Hypothalamus (tissue), 51 donors: ENCODE data around the gene PBX2.

Experiments
- DNase-seq, 51 donors: peaks; one replicate each; lab custom pipeline; 2025; lab: John Stamatoyannopoulos, UW

Gene PBX2

DNA sequence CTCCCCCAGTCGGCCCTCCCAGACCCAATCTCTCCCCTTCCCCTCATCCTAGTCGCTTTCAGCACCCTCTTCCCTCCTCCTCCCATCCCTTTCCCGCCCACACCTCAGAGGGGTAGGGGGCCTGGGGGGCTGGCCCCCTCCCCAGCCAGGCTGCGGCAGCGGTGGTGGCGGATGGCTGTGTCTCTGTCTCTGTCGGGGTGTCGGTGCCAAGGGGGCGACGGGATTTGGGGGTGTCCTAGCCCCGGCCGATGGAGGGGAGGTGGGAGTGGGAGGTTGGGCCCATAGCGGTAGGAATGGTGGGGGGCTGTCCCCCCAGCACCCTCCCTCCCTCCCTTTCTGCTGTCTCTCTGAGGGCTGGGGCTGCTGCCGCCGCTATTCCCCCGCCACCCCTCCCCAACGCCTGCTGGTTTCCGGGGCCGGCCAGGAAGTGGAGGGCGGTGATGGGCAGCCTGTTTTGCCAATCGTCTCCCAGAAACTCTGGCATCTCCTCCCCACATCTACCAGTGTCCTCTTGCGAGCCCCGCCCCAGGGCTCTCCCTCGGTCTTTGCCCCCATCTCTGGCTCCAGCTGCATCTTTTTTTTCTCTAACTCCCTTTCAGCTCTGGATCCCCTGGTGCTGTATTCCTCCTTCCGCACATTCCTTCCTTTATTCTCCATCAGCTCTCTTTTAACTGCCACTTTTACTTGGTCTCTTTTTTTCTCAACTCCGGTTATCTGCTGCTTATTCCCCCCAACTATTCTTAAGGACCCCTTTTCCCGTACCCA is 14.1 kb downstream of the PBX2 start, which contains the start of gene AGPAT1:
AGPAT1 (minus strand) TSS at position 374 of the 765 bp plus-strand sequence. CDS start 4,588 bp downstream, outside the sequence.
- DNase-seq = peak in 50 of 51 donors; percentile 58 to 98 (median 95)

DNA sequence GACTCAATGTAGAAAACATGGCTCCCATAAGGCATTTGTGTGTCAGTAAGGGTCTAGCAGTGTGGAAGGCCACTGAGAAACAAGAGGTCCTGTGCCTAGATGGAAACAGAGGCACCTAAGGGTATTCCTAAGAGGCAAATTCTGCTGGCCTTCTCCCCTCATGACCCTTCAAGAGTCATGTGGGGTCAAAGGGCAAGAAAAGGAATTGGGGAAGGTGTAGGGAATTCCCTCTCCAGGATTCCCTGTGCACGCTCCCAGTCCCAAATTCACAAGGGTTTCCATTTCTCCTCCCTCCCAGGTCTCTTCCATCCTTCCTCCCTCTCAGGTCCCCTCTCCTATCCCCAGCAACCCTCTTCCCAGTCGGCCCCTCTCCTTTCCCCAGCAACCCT is 14.7 kb downstream of the PBX2 start:
- DNase-seq = no peak

- DNase-seq = no peak
These were observed 15.6 kb downstream of the PBX2 start for GRCh38 chr6:32174416-32174815.

DNA sequence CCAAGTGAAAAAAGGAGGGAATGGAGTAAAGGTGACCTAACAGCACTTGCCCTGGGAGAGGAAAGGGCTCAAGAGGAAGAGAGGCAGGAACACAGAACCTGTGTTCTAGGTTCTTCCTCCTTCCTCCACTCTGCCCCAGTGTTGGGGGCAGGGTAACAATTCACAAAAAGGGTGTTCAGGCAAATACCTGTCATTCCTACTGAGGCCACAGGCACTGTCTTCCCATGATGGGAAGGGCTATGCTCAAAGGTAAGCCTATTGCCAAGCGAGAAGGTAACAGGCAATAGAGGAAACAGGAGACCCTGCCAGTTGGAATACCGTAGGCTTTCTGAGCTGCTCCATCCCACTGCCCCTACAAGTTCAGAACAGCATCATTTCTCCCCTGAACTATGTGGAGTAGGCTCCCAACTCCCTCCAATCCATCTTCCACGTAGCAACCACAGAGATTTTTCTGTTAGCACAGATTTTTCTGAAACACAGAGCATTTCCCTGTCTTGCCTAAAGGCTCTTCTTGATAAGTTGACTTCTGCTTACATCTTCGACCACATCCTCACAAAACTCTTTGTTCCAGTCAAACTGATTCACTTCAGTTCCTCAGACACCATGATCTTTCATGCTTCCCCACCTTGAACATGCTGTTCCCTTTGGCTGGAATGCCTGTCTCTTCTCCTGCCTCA is 16.8 kb downstream of the PBX2 start:
- DNase-seq = no peak

DNA sequence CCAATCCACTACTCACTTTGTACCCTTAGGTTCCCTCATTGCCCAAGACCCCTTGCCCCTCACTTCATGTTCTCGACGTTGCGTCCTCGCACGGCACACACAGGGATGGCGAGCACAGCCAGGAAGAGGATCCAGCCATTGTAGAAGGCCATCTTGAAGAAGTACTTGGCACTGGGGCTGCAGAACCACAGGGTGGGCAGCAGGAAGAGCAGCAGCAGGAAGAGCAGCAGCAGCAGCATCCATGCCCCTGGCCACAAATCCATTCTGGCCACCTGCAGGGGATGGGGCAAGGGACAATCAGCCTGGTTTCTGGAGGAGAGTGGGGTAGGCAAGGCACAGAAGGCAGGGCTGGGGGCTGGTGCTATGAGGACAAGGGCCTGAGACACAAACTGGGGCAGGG is 18.8 kb downstream of the PBX2 start:
- DNase-seq = no peak

DNA sequence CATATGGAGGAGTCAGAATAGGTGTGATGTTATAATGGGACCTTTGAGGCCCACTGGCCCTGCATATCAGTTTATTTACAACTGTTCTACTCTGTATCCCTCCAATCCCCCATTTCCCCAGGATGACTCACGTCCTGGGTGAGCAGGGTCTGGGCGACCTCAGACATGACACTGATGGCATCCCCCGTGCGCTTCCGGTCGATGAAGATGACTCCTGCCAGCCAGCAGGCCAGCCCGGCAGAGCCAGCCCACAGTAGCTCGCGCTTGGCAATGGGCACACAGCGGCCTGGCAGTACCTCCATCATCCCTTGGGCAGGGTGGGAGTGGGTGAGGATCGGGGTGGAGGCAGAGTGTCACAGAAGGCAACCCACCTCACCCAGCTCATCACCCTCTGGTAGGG is 19.7 kb downstream of the PBX2 start:
- no peak for DNase-seq

- DNase-seq = no peak
These were observed 21.0 kb downstream of the PBX2 start for GRCh38 chr6:32168807-32169591.

GRCh38 chr6:32168350-32168749 is 21.7 kb downstream of the PBX2 start:
- no peak for DNase-seq

DNA sequence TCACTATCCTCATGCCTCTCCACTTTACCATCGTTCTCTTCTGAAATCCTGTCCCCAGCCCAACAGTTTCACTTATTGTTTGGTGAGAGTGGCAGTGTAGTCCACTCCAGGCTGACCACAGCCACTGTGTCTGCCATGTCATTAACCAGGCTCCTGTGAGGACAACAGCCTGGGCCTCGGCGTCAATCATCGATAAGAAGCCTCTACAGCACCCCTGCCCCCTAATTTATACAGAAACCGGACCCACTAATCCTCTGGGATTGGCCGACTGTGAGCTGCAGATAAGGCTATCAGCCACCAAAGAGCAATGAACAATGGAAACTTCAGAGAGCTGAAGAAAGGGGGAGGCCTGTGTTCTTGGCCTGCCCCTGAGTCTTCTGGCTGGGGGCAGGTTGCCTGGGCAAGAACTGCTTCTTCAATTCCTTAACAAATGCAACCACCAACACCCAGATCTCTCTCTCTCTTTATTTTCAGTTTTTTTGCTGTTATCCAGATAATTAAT is 22.2 kb downstream of the PBX2 start:
- no peak for DNase-seq

DNA sequence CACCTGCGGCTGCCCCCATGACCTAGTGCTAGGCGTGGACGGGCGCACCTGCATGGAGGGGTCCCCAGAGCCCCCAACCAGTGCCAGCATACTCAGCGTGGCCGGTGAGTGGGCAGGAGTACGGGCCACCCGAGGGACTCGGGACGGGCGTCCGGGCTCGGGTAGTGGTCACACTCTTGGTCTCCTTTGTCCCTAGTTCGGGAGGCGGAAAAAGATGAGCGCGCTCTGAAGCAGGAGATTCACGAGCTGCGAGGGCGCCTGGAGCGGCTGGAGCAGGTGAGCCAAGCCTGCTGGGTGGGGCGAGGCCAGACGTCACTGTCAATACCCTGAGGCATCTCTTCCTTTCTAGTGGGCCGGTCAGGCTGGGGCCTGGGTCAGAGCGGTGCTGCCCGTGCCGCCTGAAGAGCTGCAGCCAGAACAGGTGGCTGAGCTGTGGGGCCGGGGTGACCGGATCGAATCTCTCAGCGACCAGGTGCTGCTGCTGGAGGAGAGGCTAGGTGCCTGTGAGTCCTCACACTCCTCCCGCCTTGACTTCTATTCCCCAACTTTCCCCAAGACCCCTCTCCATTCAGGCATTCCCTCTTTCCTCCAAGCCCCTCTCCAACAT is 22.7 kb downstream of the PBX2 start:
- no peak for DNase-seq

- DNase-seq = no peak
These were observed 23.5 kb downstream of the PBX2 start for GRCh38 chr6:32166411-32167061.

GRCh38 chr6:32164295-32164694 is 25.7 kb downstream of the PBX2 start, which contains the start of gene EGFL8:
Gene EGFL8, plus strand, starts transcription at chr6:32164595. Its CDS starts 1,571 bp downstream, at chr6:32166166.
- DNase-seq = no peak

GRCh38 chr6:32163559-32164258 is 26.3 kb downstream of the PBX2 start:
- peak in 3 of 51 donors; percentile 9 to 52 (median 49) for DNase-seq

- no peak for DNase-seq
These were observed 31.9 kb downstream of the PBX2 start for GRCh38 chr6:32158052-32158451.

GRCh38 chr6:32156891-32157290 is 33.1 kb downstream of the PBX2 start:
- no peak for DNase-seq

GRCh38 chr6:32154514-32155161 is 35.4 kb downstream of the PBX2 start:
- DNase-seq = peak in 33 of 51 donors; percentile 16 to 82 (median 55)

DNA sequence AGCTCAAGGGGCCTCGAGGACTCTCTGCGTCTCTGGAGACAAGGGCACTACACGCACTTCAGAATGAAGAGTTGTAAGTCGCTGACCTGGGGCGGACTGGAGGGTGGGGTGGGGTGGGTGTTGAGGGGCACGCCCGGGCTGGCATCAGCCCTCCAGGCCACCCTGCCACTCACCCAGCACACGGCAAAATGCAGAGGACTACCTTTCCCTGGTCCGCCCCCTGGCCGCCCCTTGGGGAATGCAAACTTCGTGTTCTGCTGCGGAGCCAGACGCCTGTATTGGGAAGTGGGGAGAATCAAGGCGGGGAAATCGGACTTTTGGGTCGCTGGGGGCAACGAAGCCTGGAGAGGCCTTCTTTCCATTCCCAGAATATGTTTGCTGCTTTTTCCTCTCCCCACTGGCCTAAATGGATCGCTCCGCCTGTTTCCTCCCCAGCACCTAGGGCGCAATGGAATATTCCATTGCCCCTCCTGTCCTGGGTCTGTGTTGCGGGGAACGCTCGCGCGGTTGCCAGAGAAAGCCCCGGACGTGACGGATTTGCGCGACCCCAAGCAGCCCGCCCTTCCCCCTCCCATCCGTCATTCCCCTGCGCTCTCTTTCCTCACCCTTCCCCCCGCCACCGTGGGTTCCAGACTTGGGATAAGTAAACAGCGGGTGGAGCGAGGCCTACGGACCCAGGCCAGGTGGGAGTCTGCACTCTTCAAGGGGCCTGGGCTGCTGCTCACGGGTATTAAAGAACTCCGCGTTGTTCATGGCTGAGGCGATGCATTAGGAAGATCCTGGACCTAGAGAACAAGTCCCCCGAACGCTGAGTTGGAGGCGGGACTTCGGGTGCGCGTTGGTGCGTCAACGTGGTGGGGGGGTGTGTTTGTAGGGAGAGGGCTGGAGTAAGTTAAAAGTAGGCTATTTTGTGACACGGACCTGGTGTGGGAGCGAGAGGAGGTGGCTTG is 36.2 kb downstream of the PBX2 start, which contains the start of gene PPT2:
PPT2 (plus strand) TSS at position 578 of the 950 bp plus-strand sequence. CDS start 454 bp downstream, outside the sequence.
- peak in 50 of 51 donors; percentile 49 to 94 (median 82) for DNase-seq
